Activated CD4-positive, alpha-beta T cell treated with anti-CD3 and anti-CD28 coated beads, Interleukin-2, amount 50 U/mL, for 24 hours (primary cell): ENCODE results near the gene TOPBP1.
A peak's percentile ranks its signal among the peaks of the same experiment; 100 is the strongest.
"Not testable (repeated sequence)": the region's sequence is repeated elsewhere in the genome, so short reads cannot be mapped to it uniquely, and the experiment has no call there.

Source experiments
- DNase-seq, 2 donors: peaks; one replicate each; pipeline ENCODE4 v3.0.0-alpha.2; 2020; ENCODE audit warnings: low read depth in 1 of 2, low spot score in 1 of 2

Gene TOPBP1

DNA sequence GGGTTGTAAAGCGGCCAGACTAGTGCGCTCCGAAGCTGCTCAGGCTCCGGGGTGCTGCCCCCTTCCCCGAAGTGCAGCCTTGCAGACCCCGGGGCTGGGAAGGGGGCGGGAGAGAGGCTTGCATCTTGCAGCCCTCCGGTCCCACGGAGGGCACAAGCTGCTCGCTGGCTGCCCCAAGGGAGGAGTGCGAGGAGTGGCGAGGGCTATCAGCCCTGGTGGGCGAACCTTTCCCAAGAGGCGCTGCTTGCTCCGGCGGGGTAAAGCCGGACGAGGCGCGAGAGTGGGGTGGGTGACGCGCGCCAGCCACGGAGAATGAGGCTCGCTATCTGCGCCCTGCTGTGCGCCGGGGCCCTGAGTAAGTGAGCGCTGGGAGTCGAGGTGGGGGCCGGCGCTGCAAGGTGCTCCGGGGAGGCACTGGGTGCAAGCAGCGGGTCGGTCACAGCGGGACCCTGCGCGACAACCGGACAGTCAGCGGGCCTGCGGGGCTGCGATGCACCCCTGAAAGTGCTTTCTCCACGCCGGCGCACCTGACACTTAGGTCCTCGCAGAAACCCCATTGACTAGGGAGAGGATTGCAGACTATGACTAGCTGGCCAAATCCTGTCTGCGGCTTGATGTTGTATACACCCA is 12.7 kb upstream of the TOPBP1 start:
- no peak for DNase-seq

DNA sequence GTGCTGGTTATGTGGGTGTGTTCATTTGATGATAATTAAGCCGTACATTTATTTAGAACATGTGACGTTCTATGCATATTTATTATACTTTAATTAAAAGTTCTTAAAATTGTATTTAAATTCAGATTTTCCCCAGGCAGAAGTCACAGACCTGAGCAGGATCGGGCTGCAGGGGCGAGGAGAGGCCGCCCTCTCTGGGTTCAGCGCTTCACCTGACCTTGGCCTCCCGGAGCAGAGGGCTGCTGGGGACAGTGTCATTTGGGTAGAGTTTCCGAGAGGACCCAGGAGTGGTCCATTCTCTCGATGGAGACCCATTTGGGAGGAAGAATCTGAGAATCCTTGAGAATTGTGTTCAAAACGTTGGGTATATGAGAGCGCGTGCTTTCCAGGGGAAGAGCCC is 12.0 kb upstream of the TOPBP1 start:
- DNase-seq = no peak

DNA sequence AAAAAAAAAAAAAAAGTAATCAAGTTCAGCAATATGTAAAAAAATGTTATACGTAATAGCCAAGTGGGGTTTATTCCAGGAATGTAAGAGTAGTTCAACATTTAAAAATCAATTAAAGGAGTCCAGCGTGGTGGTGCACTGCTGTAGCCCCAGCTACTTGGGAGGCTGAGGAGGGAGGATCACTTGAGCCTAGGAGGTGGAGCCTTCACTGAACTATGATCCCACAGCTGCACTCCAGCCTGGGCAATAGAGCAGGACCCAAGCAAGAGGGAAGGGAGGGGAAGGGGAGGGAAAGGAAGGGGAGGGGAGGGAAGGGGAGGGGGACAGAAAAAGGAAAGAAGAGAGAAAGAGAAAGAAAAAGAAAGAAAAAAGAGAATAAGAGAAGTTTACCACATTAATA is 10.7 kb upstream of the TOPBP1 start:
- no peak for DNase-seq

DNA sequence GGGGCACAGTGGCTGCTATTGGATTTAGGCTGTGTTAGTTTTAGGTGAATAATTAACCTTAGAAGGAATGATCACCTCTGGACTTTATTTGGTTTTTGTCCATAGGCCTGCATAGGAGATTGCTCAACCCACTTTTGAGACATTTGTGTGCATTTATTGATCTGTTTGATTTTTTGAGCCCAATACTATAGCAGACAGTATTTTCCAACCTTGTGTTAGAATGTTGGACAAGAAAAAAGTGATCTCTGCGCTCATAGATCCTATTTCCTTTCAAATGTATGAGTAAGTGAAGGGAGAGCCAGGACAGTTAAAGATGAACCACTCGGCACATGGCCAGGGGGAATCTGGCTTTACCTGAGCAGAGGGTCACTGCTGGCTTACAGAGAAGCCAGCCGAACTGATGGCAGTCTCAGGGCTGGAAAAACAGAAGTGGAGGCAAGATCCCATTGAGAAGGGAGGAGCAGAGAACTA is 8.8 kb upstream of the TOPBP1 start:
- DNase-seq = no peak

DNA sequence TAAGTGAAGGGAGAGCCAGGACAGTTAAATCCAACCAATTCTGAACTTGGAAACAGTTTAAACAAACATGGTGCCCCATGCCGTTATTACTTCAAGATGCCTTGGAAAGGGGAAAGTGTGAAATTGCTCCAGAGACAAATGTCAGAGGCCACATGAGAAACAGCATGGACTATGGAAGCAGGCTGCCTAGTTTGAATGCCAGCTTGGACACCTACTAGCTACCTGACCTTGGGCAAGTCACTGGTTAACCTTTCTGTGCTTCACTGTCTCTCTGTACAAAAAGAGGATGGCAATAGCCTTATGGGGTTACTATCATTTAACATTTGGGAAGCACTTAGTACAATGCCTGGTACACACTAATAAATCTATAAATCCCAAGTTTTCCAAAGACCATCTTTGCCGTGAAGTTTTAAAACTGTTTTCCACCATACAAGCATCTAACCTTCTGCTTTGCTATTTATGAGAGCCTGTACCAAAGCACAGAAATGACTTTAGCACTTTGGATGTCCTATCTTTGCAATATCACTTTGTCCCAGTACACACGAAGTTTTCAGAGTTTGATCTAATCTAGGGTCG is 8.3 kb upstream of the TOPBP1 start:
- no peak for DNase-seq

DNA sequence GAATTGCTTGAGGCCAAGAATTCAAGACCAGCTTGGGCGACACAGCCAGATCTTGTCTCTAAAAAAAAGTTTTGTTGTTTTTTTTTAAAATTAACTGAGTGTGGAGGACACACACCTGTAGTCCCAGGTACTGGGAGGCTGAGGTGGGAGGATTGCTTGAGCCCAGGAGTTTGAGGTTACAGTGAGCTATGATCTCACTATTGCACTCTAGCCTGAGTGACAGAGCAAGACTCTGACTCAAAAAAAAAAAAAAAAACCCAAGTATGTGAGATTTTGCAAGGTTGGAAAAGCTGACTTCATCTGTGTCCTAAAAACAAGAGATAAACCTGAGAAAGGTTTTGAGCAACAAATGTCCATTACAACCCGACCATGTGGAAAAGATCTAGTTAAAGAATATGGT is 5.4 kb upstream of the TOPBP1 start:
- DNase-seq = no peak

DNA sequence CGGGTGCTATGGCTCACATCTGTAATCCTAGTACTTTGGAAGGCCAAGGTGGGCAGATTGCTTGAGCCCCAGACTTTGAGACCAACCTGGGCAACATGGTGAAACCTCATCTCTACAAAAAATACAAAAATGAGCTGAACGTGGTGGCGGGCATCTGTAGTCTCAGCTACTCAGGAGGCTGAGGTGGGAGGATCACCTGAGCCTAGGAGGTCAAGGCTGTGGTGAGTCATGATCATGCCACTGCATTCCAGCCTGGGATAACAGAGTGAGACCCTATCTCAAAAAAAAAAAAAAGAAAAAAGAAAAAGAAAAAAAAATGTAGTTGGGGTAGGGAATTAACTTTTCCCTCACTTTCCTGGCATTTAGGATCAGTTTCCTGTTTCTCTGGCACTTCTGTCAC is 3.4 kb upstream of the TOPBP1 start:
- DNase-seq = not testable (repeated sequence)

DNA sequence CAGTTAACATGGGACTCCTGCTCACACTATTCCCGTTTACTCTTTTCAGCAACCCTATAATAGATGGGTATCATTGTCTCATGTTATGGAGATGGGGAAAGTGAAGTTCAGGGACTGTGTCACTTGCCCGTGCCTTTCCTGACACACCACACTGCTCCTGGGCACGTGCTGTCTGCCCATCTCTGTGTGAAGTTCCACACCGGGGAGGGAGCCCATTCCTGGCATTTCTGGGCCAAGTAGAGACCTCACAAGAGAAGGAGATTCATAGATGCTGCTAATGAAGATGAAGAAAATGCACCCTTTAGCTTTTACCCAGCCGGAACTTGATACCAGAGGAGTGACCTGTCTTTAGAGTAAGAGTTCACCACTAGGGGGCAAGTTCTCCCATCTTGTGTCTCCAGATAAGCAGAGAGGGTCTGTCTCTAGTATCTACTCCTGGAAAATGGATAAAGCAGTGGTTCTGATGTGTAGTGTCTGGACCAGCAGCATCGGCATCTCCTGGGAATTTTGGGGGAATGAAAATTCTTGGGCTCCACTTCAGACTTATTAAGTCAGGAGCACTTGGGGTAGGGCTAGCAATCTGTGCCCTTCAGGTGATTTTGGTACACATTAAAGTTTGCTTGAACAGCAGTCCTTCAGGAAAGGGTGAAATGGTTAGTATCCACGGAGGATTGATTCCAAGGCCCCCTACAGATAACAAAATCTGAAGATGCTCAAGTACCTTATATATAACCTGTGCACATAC is 2.0 kb upstream of the TOPBP1 start:
- DNase-seq = peak in 1 of 2 donors; percentile 40

DNA sequence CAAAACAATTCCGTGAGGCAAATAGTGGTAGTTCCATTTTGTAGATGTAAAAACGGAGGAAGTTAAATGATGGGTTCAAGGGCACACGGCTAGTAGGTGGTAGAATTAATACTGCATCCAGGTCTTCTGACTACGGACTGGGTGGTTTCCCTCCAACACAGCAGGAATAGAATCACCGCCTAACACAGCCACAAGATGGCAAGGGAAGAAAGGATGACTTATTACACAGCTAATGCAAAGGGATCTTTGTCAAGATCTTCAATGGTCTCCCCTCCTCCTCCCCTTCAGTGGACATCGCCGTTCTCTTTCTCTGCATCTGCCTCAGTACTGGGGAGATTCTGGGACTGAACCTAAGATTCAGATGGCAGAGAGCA is 524 bp upstream of the TOPBP1 start:
- DNase-seq = no peak

DNA sequence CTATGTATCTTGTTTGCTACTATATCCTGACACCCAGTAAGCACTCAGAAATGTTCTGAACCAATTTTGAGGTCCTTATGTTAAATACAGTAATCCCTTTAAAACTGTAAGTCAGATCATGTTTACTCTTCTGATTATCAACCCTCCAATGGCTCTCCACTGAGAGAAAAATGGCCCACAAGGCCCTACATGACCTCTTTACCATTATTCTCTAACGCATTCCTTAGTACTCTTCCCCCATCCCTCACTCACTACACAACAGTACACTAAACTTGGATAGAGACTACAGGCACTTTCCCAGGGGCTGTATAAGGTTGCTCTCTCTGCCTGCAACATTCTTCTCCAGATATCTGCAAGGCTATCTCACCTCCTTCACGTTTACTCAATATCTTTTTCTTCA is 1.9 kb downstream of the TOPBP1 start:
- no peak for DNase-seq

DNA sequence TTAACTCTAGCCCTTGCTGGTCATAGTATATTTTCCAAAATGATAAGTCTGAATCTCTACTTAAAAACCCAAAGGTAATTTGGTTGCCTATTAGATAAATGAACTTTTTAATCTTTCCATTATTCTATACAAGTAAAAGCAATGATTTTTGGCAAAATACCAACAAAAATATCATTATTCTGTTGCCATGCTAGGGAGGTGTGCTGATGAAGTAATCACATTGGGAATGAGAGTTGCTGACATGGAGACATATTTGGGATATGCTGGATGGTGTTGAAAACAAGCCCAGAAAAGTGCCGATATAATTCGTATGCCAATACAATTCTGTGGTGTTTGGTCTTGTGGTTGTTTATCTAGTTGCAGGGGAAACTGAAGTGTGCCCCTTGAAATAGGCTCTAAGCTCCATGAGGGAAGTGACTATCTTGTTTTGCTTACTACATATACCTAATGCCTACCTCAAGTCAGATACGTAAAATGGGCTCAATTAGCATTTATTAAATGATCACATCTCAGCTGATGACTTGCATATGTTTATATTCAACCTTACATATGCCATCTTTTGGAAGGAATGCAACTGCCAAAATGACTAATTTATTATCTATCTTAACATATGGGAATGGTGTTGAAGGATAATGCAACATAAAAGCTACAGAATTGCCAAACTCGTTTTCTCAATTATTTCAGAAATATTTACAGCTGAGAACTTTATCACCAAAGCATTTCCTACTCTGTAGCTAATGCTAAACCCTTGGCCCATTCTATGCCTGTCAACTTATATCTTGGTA is 5.8 kb downstream of the TOPBP1 start:
- DNase-seq = no peak

DNA sequence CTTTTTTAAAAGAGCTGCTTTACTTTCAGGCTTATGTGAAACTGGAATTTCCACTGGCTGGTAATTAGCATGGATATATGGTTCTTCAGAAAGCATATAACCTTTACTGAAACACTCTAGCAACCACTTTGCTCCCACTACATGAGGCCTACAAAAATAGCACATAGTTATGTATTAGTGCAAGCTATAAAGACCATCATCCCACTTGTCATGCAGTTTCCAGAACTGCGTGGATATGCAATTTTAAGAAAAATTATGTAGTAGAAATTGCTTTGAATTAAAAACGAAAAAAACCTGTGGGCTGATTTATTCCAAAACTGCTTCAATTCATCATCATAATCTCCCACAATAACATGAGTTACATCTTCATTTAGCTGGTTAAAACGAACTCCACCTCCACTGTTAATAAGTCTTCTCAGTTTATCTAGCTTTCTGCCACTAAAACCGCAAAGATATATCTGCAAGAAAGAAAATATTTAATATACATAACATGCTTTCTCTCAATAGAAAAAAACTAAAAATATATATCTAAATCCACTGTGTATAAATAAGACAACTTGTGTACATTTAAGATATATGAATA is 12.2 kb downstream of the TOPBP1 start:
- no peak for DNase-seq

DNA sequence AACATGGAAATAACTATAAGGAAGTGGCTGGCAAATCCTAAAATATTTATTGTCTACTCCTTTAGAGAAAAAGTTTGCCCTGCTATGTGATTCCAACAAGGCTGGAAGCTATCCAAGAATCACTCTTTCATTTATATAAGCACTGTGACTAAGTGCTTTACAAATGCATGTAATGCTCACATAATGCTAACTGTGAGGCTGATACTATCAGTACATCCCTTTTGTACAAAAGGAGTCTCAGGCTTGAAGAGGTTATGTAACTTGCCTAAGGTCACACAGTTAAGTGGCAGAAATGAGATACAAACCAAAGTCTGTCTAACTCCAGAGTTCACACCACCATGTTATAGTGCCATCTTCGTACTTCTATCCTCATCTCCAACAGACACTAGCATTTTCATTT is 17.0 kb downstream of the TOPBP1 start:
- no peak for DNase-seq

DNA sequence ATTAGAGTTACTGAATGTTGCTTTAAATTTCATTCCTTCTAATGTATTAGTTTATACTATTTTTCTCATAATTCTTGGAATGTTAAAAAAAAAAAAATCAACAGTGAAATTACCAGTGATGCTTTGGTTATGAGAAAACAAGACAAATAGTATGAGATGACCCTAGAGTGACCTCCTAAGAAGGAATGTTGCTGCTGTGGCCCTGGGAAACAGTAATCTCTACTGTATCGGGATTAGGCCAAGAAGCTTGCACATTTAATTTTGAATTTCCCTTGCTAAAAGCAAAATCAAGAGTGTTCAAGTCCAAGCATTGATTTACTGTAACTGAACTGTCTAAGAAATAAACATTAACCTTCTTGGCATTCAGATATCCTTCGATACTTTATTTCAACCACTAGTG is 18.1 kb downstream of the TOPBP1 start:
- DNase-seq = no peak

DNA sequence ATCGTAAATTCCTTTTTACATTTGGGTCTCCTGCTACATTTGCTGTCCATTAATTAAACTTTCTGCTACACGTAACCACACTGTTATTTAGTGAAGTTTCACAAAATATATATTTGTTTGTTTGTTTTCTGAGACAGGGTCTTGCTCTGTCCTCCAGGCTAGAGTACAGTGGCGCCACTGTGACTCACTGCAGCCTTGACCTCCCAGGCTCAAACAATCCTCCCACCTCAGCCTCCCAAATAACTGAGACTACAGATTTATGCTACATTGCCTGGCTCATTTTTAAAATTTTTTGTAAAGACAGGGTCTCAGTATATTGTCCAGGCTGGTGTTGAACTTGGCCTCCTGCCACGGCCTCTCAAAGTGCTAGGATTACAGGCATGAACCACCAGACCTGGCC is 20.5 kb downstream of the TOPBP1 start:
- no peak for DNase-seq

DNA sequence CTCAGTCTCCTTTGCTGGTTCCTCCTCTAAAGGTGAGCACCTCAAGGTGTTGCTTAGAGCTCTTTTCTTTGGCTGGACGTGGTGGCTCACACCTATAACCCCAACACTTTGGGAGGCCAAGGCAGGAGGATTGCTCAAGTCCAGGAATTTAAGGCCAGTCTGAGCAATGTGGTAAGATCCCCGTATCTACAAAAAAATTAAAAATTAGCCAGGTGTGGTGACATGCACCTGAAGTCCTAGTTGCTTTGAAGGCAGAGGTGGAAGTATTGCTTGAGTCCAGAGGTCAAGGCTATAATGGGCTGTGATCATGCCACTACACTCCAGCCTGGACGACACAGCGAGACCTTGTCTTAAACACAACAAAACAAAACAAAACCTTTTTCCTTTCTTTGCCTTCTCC is 28.3 kb downstream of the TOPBP1 start:
- DNase-seq = no peak

DNA sequence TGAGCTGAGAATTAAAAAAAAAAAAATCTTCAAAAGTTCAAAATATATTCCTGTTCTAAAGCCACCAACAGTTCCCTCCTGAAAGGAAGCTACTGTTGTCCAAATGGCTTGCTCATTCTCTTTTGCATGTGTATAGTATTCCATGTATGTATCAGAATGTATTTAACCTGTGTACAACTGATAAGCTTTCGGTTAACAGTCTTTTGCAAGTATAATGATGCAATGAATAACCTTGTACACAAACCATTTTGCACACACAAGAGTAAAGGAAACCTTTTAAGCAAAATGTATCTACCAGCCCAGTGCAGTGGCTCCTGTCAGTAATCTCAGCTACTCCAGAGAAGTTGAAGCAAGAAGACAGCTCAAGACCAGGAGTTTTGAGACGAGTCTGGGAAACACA is 32.6 kb downstream of the TOPBP1 start:
- no peak for DNase-seq

DNA sequence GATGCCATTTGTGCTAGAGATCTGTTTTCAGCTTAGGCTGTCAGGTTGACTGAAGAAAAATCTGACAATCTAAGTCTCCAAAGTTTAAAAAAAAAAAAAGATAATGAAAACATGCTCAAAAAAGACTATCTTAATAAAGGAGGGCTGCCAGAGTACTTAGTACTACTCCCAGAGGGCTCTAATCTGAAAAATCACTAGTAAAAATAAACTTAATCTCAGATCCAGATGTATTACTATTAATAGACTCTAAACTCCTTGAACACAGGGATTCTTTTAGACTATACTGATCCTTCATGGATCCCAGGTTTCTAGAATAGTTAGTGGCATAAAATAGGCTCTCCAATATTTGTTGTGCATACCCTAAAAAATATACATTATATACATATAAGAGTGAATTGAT is 34.0 kb downstream of the TOPBP1 start:
- DNase-seq = no peak

DNA sequence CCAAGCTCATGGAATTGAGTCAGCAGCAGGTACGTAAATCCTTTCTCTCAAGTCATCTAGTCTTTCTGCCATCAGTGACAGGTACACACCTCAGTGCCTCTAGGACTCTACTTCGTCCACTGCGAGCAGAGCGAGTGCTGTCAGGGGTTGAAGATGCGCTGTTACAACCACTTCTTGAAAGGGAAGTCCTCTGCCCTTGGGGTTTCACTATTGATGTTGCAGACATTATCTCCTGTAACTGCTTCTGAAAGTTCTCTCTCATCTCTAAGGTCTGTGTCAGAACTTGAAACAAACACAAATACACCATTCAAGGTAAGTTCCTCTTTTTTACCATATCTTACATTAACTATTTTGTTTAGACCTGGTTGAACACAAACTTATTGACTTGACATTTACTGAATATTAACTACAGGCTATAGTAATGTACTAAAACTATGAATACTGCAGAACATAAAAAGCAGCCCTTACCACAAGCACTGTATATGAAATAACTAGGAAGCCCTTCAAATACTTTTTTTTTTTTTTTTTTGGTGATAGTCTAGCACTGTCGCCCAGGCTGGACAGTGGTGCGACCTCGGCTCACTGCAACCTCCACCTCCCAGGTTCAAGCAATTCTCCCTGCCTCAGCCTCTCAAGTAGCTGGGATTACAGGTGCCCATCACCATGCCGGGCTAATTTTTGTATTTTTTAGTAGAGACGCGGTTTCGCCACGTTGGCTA is 41.5 kb downstream of the TOPBP1 start:
- DNase-seq = no peak

DNA sequence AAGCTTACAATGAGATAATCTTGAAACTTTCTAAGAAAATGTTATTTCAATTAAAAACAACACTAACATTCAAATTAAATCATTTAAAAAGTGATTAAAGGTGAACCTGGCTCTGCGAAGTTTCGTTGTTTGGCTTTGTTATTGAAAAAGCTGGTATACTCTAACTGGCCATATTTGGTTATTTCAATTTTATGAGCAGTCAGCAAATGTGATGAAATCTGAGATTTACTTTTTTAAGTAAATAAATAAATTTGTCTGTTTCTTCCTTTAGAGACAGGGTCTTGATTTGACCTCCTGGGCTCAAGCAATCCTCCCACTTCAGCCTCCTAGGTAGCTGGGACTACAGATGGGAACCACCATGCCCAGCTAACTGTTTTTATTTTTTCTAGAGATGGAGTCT is 50.2 kb downstream of the TOPBP1 start:
- DNase-seq = no peak

DNA sequence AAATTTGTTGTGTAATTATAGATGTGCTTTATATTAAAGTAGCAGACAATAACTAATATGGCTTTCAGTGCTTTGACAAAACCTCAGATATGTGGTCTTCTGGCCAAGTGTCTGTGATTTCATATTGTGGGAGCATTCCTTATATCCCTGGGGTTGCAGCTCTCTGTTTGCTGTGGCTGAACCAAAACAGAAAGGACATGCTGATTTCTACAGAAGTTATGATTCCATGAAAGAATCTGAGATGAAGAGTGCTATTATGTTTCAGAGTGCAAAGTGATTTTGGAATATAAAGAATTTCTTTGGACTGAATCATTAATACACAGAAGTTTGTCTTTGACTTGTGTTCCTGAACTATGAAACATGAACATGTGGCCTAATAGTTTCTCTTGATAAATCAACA is 51.7 kb downstream of the TOPBP1 start:
- no peak for DNase-seq
